SU-DHL-6 (cell line): Measurements from ENCODE around the gene RBM27.

ENCODE experiments used
- H2AFZ ChIP-seq: fragments of 200-600 bp; sonication (generic); 2 replicates; pipeline ENCODE4 v1.6.1; 2014; ENCODE audit warnings: low read depth, mild to moderate bottlenecking, moderate library complexity, mixed read lengths, antibody characterized with exemption, low read length; ENCODE audit not compliant: severe bottlenecking
- H3F3A ChIP-seq: fragments of 200-600 bp; shearing (Covaris generic); 2 replicates; pipeline ENCODE4 v1.6.0; 2016; ENCODE audit warnings: antibody characterized with exemption, mild to moderate bottlenecking; ENCODE audit not compliant: insufficient read depth
- H3K27ac ChIP-seq: fragments of 200-600 bp; sonication (generic); 2 replicates; pipeline ENCODE4 v1.5.1; 2016; ENCODE audit warnings: low read depth, mild to moderate bottlenecking, low read length, moderate library complexity, mixed read lengths
- H3K27me3 ChIP-seq: fragments of 200-600 bp; sonication (generic), shearing (Covaris generic); 2 replicates; pipeline ENCODE4 v1.6.0; 2014; ENCODE audit warnings: mild to moderate bottlenecking, low read length
- H3K36me3 ChIP-seq: fragments of 200-600 bp; sonication (generic); 2 replicates; pipeline ENCODE4 v1.6.1; 2014; ENCODE audit warnings: mild to moderate bottlenecking, low read length, mixed read lengths
- H3K4me2 ChIP-seq: fragments of 300-600, 200-600 bp; shearing (Covaris generic), sonication (generic); 2 replicates; pipeline ENCODE4 v1.6.0; 2014; ENCODE audit warnings: low read length, low read depth, mild to moderate bottlenecking; ENCODE audit not compliant: poor library complexity, severe bottlenecking
- H3K4me3 ChIP-seq: fragments of 200-600 bp; sonication (generic); 2 replicates; pipeline ENCODE4 v1.5.1; 2014; ENCODE audit warnings: antibody characterized with exemption, low read length, mild to moderate bottlenecking, mixed read lengths; ENCODE audit not compliant: insufficient read depth, poor library complexity, severe bottlenecking
- H3K79me2 ChIP-seq: fragments of 200-600 bp; sonication (generic); 2 replicates; pipeline ENCODE4 v1.6.1; 2014; ENCODE audit warnings: mild to moderate bottlenecking, low read length, moderate library complexity; ENCODE audit not compliant: insufficient read depth
- H3K9ac ChIP-seq: fragments of 200-600 bp; sonication (generic); 2 replicates; pipeline ENCODE4 v1.7.0; 2014; ENCODE audit warnings: mild to moderate bottlenecking, low read length
- H3K9me2 ChIP-seq: fragments of 200-600 bp; sonication (generic); replicated peaks from 2 replicates; pipeline ENCODE4 v1.6.1; 2014; ENCODE audit warnings: low read length; ENCODE audit not compliant: insufficient read depth
- H3K9me3 ChIP-seq: fragments of 200-600 bp; sonication (generic); 2 replicates; pipeline ENCODE4 v1.6.1; 2014; ENCODE audit warnings: low read length, mixed read lengths; ENCODE audit not compliant: insufficient read depth
- H4K20me1 ChIP-seq: fragments of 200-600 bp; sonication (generic); 2 replicates; pipeline ENCODE4 v1.6.1; 2014; ENCODE audit warnings: low read depth, mild to moderate bottlenecking, antibody characterized with exemption, low read length, moderate library complexity, mixed read lengths
- EZH2phosphoT487 ChIP-seq: fragments of 200-600 bp; sonication (generic), shearing (Covaris generic); conservative IDR thresholded peaks from 2 replicates; pipeline ENCODE4 v1.6.1; 2018; ENCODE audit warnings: mild to moderate bottlenecking, antibody characterized with exemption, low read length, moderate library complexity, mixed read lengths
- TF ChIP-seq, protein P1 (sequence below): fragments of 200-600 bp; sonication (generic); IDR thresholded peaks from one replicate; pipeline ENCODE4 v1.5.1; 2017; ENCODE audit warnings: antibody characterized with exemption, mild to moderate bottlenecking, low read length, moderate library complexity; ENCODE audit not compliant: insufficient read depth, poor library complexity, severe bottlenecking

Gene RBM27

DNA sequence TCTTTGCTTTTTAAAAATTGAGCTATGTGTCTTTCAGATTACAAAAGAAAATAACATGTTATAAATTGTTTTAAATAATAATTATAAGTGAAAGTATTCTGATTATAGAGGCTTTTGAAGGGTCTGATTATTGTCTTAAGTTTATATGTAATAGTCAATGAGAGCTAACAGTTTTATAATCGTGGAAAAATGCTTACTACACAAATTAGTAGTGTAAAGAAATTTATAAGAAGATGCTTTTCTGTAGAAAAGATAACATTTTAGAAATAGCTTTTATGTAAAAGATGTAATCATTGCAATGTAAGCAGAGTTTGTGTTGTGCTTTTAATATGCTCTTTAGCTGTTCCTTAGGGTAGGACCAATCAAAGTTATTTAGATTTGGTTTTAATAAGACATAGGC, 18.6 kb downstream of the RBM27 start:
- Histone ChIP-seq H3K27me3 (no peaks in the 10 kb centered on the region), H3K4me3 (no peak overlapping the region), H3F3A (peaks cover 3% of the 10 kb centered on the region; the same call in 1 of the 2 replicates), H3K9ac (no peak overlapping the region), H3K79me2 (peaks cover 46% of the 10 kb centered on the region), H3K27ac (no peak overlapping the region), H4K20me1 (peaks cover 13% of the 10 kb centered on the region; the same call in 1 of the 2 replicates), H3K36me3 (peaks cover 22% of the 10 kb centered on the region; the same call in 1 of the 2 replicates), H3K4me2 (no peak overlapping the region), H3K9me3 (no peaks in the 10 kb centered on the region), H2AFZ (no peak overlapping the region), H3K9me2 (no peaks in the 10 kb centered on the region)
- TF ChIP-seq, protein P1, sequence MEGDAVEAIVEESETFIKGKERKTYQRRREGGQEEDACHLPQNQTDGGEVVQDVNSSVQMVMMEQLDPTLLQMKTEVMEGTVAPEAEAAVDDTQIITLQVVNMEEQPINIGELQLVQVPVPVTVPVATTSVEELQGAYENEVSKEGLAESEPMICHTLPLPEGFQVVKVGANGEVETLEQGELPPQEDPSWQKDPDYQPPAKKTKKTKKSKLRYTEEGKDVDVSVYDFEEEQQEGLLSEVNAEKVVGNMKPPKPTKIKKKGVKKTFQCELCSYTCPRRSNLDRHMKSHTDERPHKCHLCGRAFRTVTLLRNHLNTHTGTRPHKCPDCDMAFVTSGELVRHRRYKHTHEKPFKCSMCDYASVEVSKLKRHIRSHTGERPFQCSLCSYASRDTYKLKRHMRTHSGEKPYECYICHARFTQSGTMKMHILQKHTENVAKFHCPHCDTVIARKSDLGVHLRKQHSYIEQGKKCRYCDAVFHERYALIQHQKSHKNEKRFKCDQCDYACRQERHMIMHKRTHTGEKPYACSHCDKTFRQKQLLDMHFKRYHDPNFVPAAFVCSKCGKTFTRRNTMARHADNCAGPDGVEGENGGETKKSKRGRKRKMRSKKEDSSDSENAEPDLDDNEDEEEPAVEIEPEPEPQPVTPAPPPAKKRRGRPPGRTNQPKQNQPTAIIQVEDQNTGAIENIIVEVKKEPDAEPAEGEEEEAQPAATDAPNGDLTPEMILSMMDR = no peak
- TF ChIP-seq EZH2phosphoT487 = no peak

DNA sequence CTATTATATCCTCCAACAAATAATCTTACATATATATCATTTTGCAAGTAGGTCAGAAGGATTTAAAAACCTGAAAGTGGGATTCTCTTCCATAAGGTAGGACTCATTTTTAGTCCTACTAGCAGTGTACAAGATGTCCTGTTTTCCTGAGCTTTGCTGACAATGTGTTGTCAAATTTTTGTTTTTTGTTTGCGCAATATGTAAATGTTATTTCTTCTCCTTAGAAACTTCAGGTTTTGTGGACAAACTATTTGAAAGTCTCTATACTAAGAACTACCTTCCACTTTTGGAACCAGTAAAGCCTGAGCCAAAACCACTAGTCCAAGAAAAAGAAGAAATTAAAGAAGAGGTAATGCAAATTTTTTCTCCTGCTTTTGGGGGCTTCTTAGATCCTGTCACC, 19.8 kb downstream of the RBM27 start:
- Histone ChIP-seq H3K4me3 (no peak overlapping the region), H3K9me2 (no peaks in the 10 kb centered on the region), H3K9me3 (no peaks in the 10 kb centered on the region), H3K27ac (no peak overlapping the region), H3F3A (peaks cover 3% of the 10 kb centered on the region; the same call in 1 of the 2 replicates), H3K79me2 (peaks cover 34% of the 10 kb centered on the region), H4K20me1 (0 out of 2 replicates have a peak, but pooled peaks cover 6% of the 10 kb centered on the region), H3K4me2 (no peak overlapping the region), H3K9ac (no peak overlapping the region), H3K36me3 (peaks cover 22% of the 10 kb centered on the region; the same call in 1 of the 2 replicates), H3K27me3 (no peaks in the 10 kb centered on the region), H2AFZ (no peak overlapping the region)
- TF ChIP-seq EZH2phosphoT487 = no peak
- TF ChIP-seq, protein P1 = no peak

DNA sequence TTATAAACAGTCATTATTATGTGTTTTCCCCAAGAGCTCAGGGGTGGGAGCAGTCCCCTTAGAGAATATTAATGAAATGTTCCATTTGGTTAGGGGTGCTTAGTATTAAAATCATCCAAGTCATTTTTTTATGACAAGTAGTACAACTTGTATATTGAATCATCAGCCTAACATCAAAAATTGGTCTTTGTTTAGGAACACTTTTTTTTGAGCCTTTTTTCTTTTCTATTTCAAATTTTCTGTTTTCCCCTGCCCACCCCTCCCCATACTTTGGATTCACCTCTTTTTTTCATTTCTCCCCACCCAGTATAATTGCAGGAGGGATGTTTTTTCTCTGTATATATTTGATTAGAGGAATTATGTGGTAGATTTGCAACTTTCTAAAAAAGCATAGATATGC, 25.8 kb downstream of the RBM27 start:
- H2AFZ ChIP-seq = no peak overlapping the region
- no peaks in the 10 kb centered on the region for H3K9me2 ChIP-seq
- peaks cover 28% of the 10 kb centered on the region for H3K36me3 ChIP-seq
- no peak overlapping the region for H3K4me3 ChIP-seq
- H3K79me2 ChIP-seq = no peaks in the 10 kb centered on the region; the same call in 1 of the 2 replicates
- TF ChIP-seq EZH2phosphoT487 = no peak
- TF ChIP-seq, protein P1 = no peak
- no peaks in the 10 kb centered on the region for H3K27me3 ChIP-seq
- no peak overlapping the region for H3K4me2 ChIP-seq
- H3K9me3 ChIP-seq = no peaks in the 10 kb centered on the region
- no peak overlapping the region for H3K9ac ChIP-seq
- H3K27ac ChIP-seq = no peak overlapping the region
- H3F3A ChIP-seq = no peaks in the 10 kb centered on the region; the same call in 1 of the 2 replicates
- no peaks in the 10 kb centered on the region for H4K20me1 ChIP-seq
